ENCODE measurements around the gene KLF12.

Gene KLF12

GRCh38 chr13:74111901-74112824 is 22.0 kb downstream of the KLF12 start:
- no peaks in the 10 kb centered on the region for H3K4me1 ChIP-seq (ENCODE audit: insufficient read depth, low read length)
- H3K4me3 ChIP-seq (ENCODE audit: low read length): no peak overlapping the region
- no peaks in the 10 kb centered on the region; the same call in 1 of the 2 replicates for H3K9me3 ChIP-seq (ENCODE audit: insufficient read depth, low read depth, low read length)
- no peak overlapping the region for H3K27ac ChIP-seq (ENCODE audit: low read length)
- H3K36me3 ChIP-seq (ENCODE audit: insufficient read depth, low read depth, low read length): no peaks in the 10 kb centered on the region
- H3K9ac ChIP-seq (ENCODE audit: low read depth, low read length): no peak overlapping the region
- no peaks in the 10 kb centered on the region for H3K27me3 ChIP-seq (ENCODE audit: insufficient read depth, low read length)

- Histone ChIP-seq H3K9me3 (ENCODE audit: insufficient read depth, low read depth, low read length) (no peaks in the 10 kb centered on the region; the same call in 1 of the 2 replicates), H3K27me3 (ENCODE audit: insufficient read depth, low read length) (no peaks in the 10 kb centered on the region), H3K4me3 (ENCODE audit: low read length) (no peak overlapping the region), H3K36me3 (ENCODE audit: insufficient read depth, low read depth, low read length) (no peaks in the 10 kb centered on the region), H3K27ac (ENCODE audit: low read length) (no peak overlapping the region), H3K9ac (ENCODE audit: low read depth, low read length) (no peak overlapping the region), H3K4me1 (ENCODE audit: insufficient read depth, low read length) (no peaks in the 10 kb centered on the region)
Observed at GRCh38 chr13:74111399-74111798, 22.8 kb downstream of the KLF12 start.

GRCh38 chr13:74110053-74110452 is 24.2 kb downstream of the KLF12 start:
- H3K27ac ChIP-seq (ENCODE audit: low read length): no peak overlapping the region
- no peaks in the 10 kb centered on the region for H3K36me3 ChIP-seq (ENCODE audit: insufficient read depth, low read depth, low read length)
- no peaks in the 10 kb centered on the region for H3K4me1 ChIP-seq (ENCODE audit: insufficient read depth, low read length)
- no peaks in the 10 kb centered on the region for H3K9me3 ChIP-seq (ENCODE audit: insufficient read depth, low read depth, low read length)
- H3K27me3 ChIP-seq (ENCODE audit: insufficient read depth, low read length): no peaks in the 10 kb centered on the region
- H3K9ac ChIP-seq (ENCODE audit: low read depth, low read length): no peak overlapping the region
- no peak overlapping the region for H3K4me3 ChIP-seq (ENCODE audit: low read length)

- no peak overlapping the region for H3K9ac ChIP-seq (ENCODE audit: low read depth, low read length)
- H3K4me1 ChIP-seq (ENCODE audit: insufficient read depth, low read length): no peaks in the 10 kb centered on the region
- H3K36me3 ChIP-seq (ENCODE audit: insufficient read depth, low read depth, low read length): no peaks in the 10 kb centered on the region
- no peak overlapping the region for H3K27ac ChIP-seq (ENCODE audit: low read length)
- no peak overlapping the region for H3K4me3 ChIP-seq (ENCODE audit: low read length)
- H3K27me3 ChIP-seq (ENCODE audit: insufficient read depth, low read length): no peaks in the 10 kb centered on the region
- H3K9me3 ChIP-seq (ENCODE audit: insufficient read depth, low read depth, low read length): no peaks in the 10 kb centered on the region
Observed at GRCh38 chr13:74107598-74107997, 26.6 kb downstream of the KLF12 start.

- Histone ChIP-seq H3K27ac (ENCODE audit: low read length) (no peak overlapping the region), H3K36me3 (ENCODE audit: insufficient read depth, low read depth, low read length) (no peaks in the 10 kb centered on the region), H3K4me3 (ENCODE audit: low read length) (no peak overlapping the region), H3K9ac (ENCODE audit: low read depth, low read length) (no peak overlapping the region), H3K27me3 (ENCODE audit: insufficient read depth, low read length) (no peaks in the 10 kb centered on the region), H3K9me3 (ENCODE audit: insufficient read depth, low read depth, low read length) (no peaks in the 10 kb centered on the region), H3K4me1 (ENCODE audit: insufficient read depth, low read length) (no peaks in the 10 kb centered on the region)
Observed at GRCh38 chr13:74105871-74106270, 28.3 kb downstream of the KLF12 start.

DNA sequence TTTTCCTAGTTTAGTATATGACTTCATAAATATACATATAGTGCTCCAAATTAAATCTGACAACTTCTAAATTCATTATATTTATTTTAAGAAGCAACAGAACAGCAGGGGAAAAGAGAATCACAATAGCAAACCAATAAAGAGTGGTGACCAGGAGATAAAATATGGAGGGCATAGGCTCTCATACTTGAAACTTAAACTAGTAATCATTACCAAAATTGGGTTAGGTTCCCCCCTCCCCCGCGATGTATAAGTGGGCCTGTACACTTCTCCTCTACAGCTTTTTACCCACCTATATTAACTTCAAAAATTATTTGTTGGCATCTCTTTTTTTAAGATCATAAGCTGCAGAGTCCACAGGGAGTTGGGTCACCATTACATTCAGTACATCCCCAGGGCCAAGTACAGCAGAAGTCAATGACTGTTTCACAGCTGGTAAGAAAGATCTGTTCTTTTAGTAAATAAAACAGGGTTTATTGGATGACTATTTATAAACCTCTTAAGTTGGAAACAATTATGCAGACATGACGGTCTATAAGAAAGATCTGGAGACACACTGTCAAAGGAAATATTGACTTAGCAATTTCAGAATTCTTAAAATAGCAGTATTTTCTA is 29.4 kb downstream of the KLF12 start:
- Histone ChIP-seq H3K9me3 (ENCODE audit: insufficient read depth, low read depth, low read length) (no peaks in the 10 kb centered on the region), H3K36me3 (ENCODE audit: insufficient read depth, low read depth, low read length) (no peaks in the 10 kb centered on the region), H3K4me3 (ENCODE audit: low read length) (no peak overlapping the region), H3K4me1 (ENCODE audit: insufficient read depth, low read length) (no peaks in the 10 kb centered on the region), H3K27ac (ENCODE audit: low read length) (no peak overlapping the region), H3K27me3 (ENCODE audit: insufficient read depth, low read length) (no peaks in the 10 kb centered on the region), H3K9ac (ENCODE audit: low read depth, low read length) (no peak overlapping the region)

GRCh38 chr13:74103970-74104555 is 30.1 kb downstream of the KLF12 start:
- Histone ChIP-seq H3K9me3 (ENCODE audit: insufficient read depth, low read depth, low read length) (no peaks in the 10 kb centered on the region), H3K36me3 (ENCODE audit: insufficient read depth, low read depth, low read length) (no peaks in the 10 kb centered on the region), H3K27ac (ENCODE audit: low read length) (no peak overlapping the region), H3K4me1 (ENCODE audit: insufficient read depth, low read length) (no peaks in the 10 kb centered on the region), H3K27me3 (ENCODE audit: insufficient read depth, low read length) (no peaks in the 10 kb centered on the region), H3K4me3 (ENCODE audit: low read length) (no peak overlapping the region), H3K9ac (ENCODE audit: low read depth, low read length) (no peak overlapping the region)

GRCh38 chr13:74103196-74103595 is 31.0 kb downstream of the KLF12 start:
- Histone ChIP-seq H3K27me3 (ENCODE audit: insufficient read depth, low read length) (no peaks in the 10 kb centered on the region), H3K9me3 (ENCODE audit: insufficient read depth, low read depth, low read length) (no peaks in the 10 kb centered on the region), H3K9ac (ENCODE audit: low read depth, low read length) (no peak overlapping the region), H3K27ac (ENCODE audit: low read length) (no peak overlapping the region), H3K36me3 (ENCODE audit: insufficient read depth, low read depth, low read length) (no peaks in the 10 kb centered on the region), H3K4me3 (ENCODE audit: low read length) (no peak overlapping the region), H3K4me1 (ENCODE audit: insufficient read depth, low read length) (no peaks in the 10 kb centered on the region)

- Histone ChIP-seq H3K27ac (ENCODE audit: low read length) (no peak overlapping the region), H3K9ac (ENCODE audit: low read depth, low read length) (no peak overlapping the region), H3K27me3 (ENCODE audit: insufficient read depth, low read length) (no peaks in the 10 kb centered on the region), H3K9me3 (ENCODE audit: insufficient read depth, low read depth, low read length) (no peaks in the 10 kb centered on the region), H3K36me3 (ENCODE audit: insufficient read depth, low read depth, low read length) (no peaks in the 10 kb centered on the region), H3K4me1 (ENCODE audit: insufficient read depth, low read length) (no peaks in the 10 kb centered on the region), H3K4me3 (ENCODE audit: low read length) (no peak overlapping the region)
Observed at GRCh38 chr13:74102691-74103090, 31.5 kb downstream of the KLF12 start.

- no peaks in the 10 kb centered on the region for H3K27me3 ChIP-seq (ENCODE audit: insufficient read depth, low read length)
Observed at GRCh38 chr13:74101436-74101835, 32.8 kb downstream of the KLF12 start.

GRCh38 chr13:74098077-74098476 is 36.1 kb downstream of the KLF12 start:
- H3K27me3 ChIP-seq (ENCODE audit: insufficient read depth, low read length): no peaks in the 10 kb centered on the region
- no peak overlapping the region for H3K4me3 ChIP-seq (ENCODE audit: low read length)
- no peak overlapping the region for H3K27ac ChIP-seq (ENCODE audit: low read length)
- no peak overlapping the region for H3K9ac ChIP-seq (ENCODE audit: low read depth, low read length)
- H3K4me1 ChIP-seq (ENCODE audit: insufficient read depth, low read length): no peaks in the 10 kb centered on the region
- no peaks in the 10 kb centered on the region for H3K9me3 ChIP-seq (ENCODE audit: insufficient read depth, low read depth, low read length)
- no peaks in the 10 kb centered on the region for H3K36me3 ChIP-seq (ENCODE audit: insufficient read depth, low read depth, low read length)

More at GRCh38 chr13:74101436-74101835, 32.8 kb downstream of the KLF12 start:
- no peak overlapping the region for H3K9ac ChIP-seq (ENCODE audit: low read depth, low read length)
- no peak overlapping the region for H3K4me3 ChIP-seq (ENCODE audit: low read length)
- no peaks in the 10 kb centered on the region for H3K36me3 ChIP-seq (ENCODE audit: insufficient read depth, low read depth, low read length)
- no peaks in the 10 kb centered on the region for H3K9me3 ChIP-seq (ENCODE audit: insufficient read depth, low read depth, low read length)
- H3K27ac ChIP-seq (ENCODE audit: low read length): no peak overlapping the region
- no peaks in the 10 kb centered on the region for H3K4me1 ChIP-seq (ENCODE audit: insufficient read depth, low read length)

DNA sequence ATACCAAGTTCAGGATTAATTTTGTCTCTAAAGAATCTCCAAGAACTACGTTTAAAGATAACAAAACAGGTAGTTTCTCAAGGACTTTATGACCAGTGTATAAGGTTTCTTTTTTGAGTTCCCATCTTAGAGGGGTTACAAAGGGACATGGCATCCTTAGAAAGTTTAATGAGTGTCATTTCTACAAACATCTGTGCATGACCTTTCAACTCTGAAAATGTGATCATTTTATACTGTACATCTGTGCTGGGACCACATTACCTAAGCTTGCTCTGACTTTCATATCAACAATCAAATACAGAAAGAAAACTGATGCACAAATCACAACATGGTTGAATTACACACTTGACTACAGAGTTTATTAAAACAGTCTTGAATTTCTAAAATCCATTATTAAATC is 37.1 kb downstream of the KLF12 start:
- no peaks in the 10 kb centered on the region for H3K4me1 ChIP-seq (ENCODE audit: insufficient read depth, low read length)
- H3K36me3 ChIP-seq (ENCODE audit: insufficient read depth, low read depth, low read length): no peaks in the 10 kb centered on the region
- H3K9me3 ChIP-seq (ENCODE audit: insufficient read depth, low read depth, low read length): no peaks in the 10 kb centered on the region
- no peak overlapping the region for H3K9ac ChIP-seq (ENCODE audit: low read depth, low read length)
- H3K4me3 ChIP-seq (ENCODE audit: low read length): no peak overlapping the region
- no peaks in the 10 kb centered on the region for H3K27me3 ChIP-seq (ENCODE audit: insufficient read depth, low read length)
- no peak overlapping the region for H3K27ac ChIP-seq (ENCODE audit: low read length)

All from iPS-20b (cell line).